Natural killer cell (primary cell): ENCODE results near the gene GABRE. TPM values are rescaled to one million over a fixed set of nuclear protein-coding genes. Genes with fewer than 3 reads are reported as not detected.

Experiments
- ATAC-seq, 3 donors: fragments of 150-1000 bp in 2 of 3; fragments of 200-7000 bp in 1 of 3; cut with Tn5 transposase; 1 replicate in 1 of 3; 2 replicates in 2 of 3; pipeline ENCODE4 v1.10.0; 2021; ENCODE audit warnings: mild to moderate bottlenecking in 2 of 3, moderate library complexity in 2 of 3
- DNase-seq, 2 donors: peaks; one replicate each; pipeline versions ENCODE4 v3.0.0 to v3.0.0-alpha.2; 2013 to 2021; ENCODE audit warnings: mixed read lengths in 1 of 2
- H3K27ac ChIP-seq: one replicate; pipeline ENCODE4 v1.5.1; 2013; ENCODE audit warnings: mild to moderate bottlenecking, low read length
- H3K27me3 ChIP-seq: one replicate; pipeline ENCODE4 v1.6.1; 2013; ENCODE audit warnings: low read length; ENCODE audit not compliant: control insufficient read depth, insufficient read depth
- H3K36me3 ChIP-seq: one replicate; pipeline ENCODE4 v1.6.1; 2013; ENCODE audit warnings: low read length; ENCODE audit not compliant: control insufficient read depth, insufficient read depth
- H3K4me1 ChIP-seq: one replicate; pipeline ENCODE4 v1.6.1; 2013; ENCODE audit warnings: low read length; ENCODE audit not compliant: control insufficient read depth, insufficient read depth
- H3K4me3 ChIP-seq: one replicate; pipeline ENCODE4 v1.5.1; 2013; ENCODE audit warnings: low read length
- H3K9me3 ChIP-seq: one replicate; pipeline ENCODE4 v1.6.1; 2013; ENCODE audit warnings: low read length; ENCODE audit not compliant: control insufficient read depth, insufficient read depth
- H3K27ac Mint-ChIP-seq, 2 donors: one replicate each; pipeline ENCODE4 v1.8.0; 2022; ENCODE audit warnings: mild to moderate bottlenecking in 2 of 2, mixed read lengths in 2 of 2, moderate library complexity in 1 of 2
- H3K27me3 Mint-ChIP-seq, 2 donors: one replicate each; pipeline ENCODE4 v1.8.0; 2022; ENCODE audit warnings: low read depth in 2 of 2, mixed read lengths in 2 of 2
- H3K36me3 Mint-ChIP-seq: one replicate; pipeline ENCODE4 v1.8.0; 2022; ENCODE audit warnings: mixed read lengths
- H3K4me1 Mint-ChIP-seq, 2 donors: one replicate each; pipeline ENCODE4 v1.8.0; 2022; ENCODE audit warnings: mixed read lengths in 2 of 2
- H3K4me3 Mint-ChIP-seq: one replicate; pipeline ENCODE4 v1.8.0; 2022; ENCODE audit warnings: mild to moderate bottlenecking, moderate library complexity, mixed read lengths
- H3K9me3 Mint-ChIP-seq, 2 donors: one replicate each; pipeline ENCODE4 v1.8.0; 2022; ENCODE audit warnings: mixed read lengths in 2 of 2
- WGBS: methylation state at CpG from one replicate; pipeline ENCODE4 v1.1.7; 2013; ENCODE audit warnings: missing lambda C conversion rate; ENCODE audit not compliant: insufficient coverage; 5-methylcytosine and 5-hydroxymethylcytosine counted together
- intact Hi-C: fragments of 100-400 bp; cut with micrococcal nuclease; formaldehyde crosslinking; loops from one replicate; pipeline ENCODE4 v1.14.2; 2022
- total RNA-seq, 4 donors: library from RNA; stranded (reverse); fragments of 120-200 nt in 1 of 4; gene quantifications; one replicate each; pipeline versions ENCODE4 v1.2.3 to v1.2.4, GENCODE V29; 2013 to 2022
- TF ChIP-seq, protein P1 (sequence below): fragments of 200-600 bp; IDR thresholded peaks from one replicate; pipeline ENCODE4 v1.8.0; 2022; ENCODE audit warnings: antibody characterized with exemption

The GABRE gene
- total RNA-seq, 3 donors from 2014 or later (not counting 1 experiment from before 2014, with no cell fraction given): not detected

DNA sequence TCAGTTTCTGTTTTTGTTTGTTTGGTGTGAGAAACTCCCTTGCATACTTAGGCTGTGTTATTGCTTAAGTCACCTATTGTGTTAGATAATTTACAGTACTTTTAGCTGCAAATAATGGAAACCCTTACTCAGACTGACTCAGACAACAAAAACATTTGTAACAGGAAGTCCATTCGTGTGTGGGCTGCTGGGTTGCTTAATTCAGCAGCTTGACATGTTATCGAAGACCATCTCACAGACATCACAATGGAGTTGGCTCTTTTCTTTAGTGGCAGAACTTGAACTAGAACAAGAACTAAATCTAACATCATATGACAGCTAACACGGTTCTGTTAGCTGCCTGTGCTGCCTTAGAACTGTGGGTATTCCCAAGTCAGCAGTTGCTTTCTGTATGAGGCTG, 9.9 kb upstream of the GABRE start:
- H3K4me1 Mint-ChIP-seq: no peaks in the 10 kb centered on the region
- Histone ChIP-seq H3K27ac (no peak overlapping the region), H3K27me3 (no peaks in the 10 kb centered on the region), H3K4me3 (no peak overlapping the region), H3K9me3 (no peaks in the 10 kb centered on the region), H3K4me1 (no peaks in the 10 kb centered on the region), H3K36me3 (no peaks in the 10 kb centered on the region)
- H3K36me3 Mint-ChIP-seq: no peaks in the 10 kb centered on the region
- ATAC-seq: no peak
- no peak overlapping the region for H3K27ac Mint-ChIP-seq
- TF ChIP-seq, protein P1, sequence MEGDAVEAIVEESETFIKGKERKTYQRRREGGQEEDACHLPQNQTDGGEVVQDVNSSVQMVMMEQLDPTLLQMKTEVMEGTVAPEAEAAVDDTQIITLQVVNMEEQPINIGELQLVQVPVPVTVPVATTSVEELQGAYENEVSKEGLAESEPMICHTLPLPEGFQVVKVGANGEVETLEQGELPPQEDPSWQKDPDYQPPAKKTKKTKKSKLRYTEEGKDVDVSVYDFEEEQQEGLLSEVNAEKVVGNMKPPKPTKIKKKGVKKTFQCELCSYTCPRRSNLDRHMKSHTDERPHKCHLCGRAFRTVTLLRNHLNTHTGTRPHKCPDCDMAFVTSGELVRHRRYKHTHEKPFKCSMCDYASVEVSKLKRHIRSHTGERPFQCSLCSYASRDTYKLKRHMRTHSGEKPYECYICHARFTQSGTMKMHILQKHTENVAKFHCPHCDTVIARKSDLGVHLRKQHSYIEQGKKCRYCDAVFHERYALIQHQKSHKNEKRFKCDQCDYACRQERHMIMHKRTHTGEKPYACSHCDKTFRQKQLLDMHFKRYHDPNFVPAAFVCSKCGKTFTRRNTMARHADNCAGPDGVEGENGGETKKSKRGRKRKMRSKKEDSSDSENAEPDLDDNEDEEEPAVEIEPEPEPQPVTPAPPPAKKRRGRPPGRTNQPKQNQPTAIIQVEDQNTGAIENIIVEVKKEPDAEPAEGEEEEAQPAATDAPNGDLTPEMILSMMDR: no peak
- no peak overlapping the region for H3K4me3 Mint-ChIP-seq
- intact Hi-C loops: no loop called here
- WGBS: 29% methylated on average over 2 of the region's 3 CpGs
- no peak for DNase-seq
- no peaks in the 10 kb centered on the region for H3K27me3 Mint-ChIP-seq
- H3K9me3 Mint-ChIP-seq: peaks cover 0 to 6% of the 10 kb centered on the region in 2 donors

GRCh38 chrX:151983186-151983585, 8.7 kb upstream of the GABRE start:
- ATAC-seq (no peak), DNase-seq (no peak)
- H3K27me3 Mint-ChIP-seq: no peaks in the 10 kb centered on the region
- no peak overlapping the region for H3K27ac ChIP-seq
- no peak overlapping the region for H3K4me3 Mint-ChIP-seq
- H3K27me3 ChIP-seq: no peaks in the 10 kb centered on the region
- H3K4me1 ChIP-seq: no peaks in the 10 kb centered on the region
- intact Hi-C loops: no loop called here
- TF ChIP-seq, protein P1: no peak
- no peaks in the 10 kb centered on the region for H3K36me3 Mint-ChIP-seq
- no peak overlapping the region for H3K4me3 ChIP-seq
- no peaks in the 10 kb centered on the region for H3K36me3 ChIP-seq
- no peaks in the 10 kb centered on the region for H3K9me3 ChIP-seq
- H3K27ac Mint-ChIP-seq: no peak overlapping the region
- peaks cover 0 to 6% of the 10 kb centered on the region in 2 donors for H3K9me3 Mint-ChIP-seq
- H3K4me1 Mint-ChIP-seq: no peaks in the 10 kb centered on the region

DNA sequence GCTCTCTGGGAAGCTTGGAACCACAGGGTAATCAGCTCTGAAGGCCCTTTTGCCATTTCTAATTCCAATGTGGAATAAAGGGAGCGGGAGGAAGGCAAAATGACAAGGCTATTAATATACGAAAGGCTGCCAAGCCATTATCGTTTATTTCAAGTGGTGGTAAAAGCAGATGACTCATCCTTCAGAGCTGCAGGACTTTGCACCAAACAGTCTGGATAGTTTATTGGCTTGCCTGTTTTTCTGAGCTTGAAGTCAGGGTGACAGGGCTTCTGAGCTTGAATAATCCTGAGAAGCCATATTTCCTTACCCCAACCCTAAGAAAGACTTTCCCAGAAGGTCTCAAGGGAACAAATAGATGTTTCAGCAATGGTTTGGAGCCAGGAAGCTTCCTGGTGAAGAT, 7.7 kb upstream of the GABRE start:
- Histone ChIP-seq H3K4me1 (no peaks in the 10 kb centered on the region), H3K27ac (no peak overlapping the region), H3K4me3 (no peak overlapping the region), H3K9me3 (no peaks in the 10 kb centered on the region), H3K36me3 (no peaks in the 10 kb centered on the region), H3K27me3 (no peaks in the 10 kb centered on the region)
- no peak overlapping the region for H3K27ac Mint-ChIP-seq
- 76% methylated on average over 3 of the region's 3 CpGs for WGBS
- intact Hi-C loops: no loop called here
- TF ChIP-seq, protein P1: no peak
- no peak overlapping the region for H3K4me3 Mint-ChIP-seq
- ATAC-seq (no peak), DNase-seq (no peak)
- peaks cover 0 to 5% of the 10 kb centered on the region in 2 donors for H3K9me3 Mint-ChIP-seq
- H3K36me3 Mint-ChIP-seq: no peaks in the 10 kb centered on the region
- peaks cover 0 to 2% of the 10 kb centered on the region in 2 donors for H3K27me3 Mint-ChIP-seq
- no peaks in the 10 kb centered on the region for H3K4me1 Mint-ChIP-seq

DNA sequence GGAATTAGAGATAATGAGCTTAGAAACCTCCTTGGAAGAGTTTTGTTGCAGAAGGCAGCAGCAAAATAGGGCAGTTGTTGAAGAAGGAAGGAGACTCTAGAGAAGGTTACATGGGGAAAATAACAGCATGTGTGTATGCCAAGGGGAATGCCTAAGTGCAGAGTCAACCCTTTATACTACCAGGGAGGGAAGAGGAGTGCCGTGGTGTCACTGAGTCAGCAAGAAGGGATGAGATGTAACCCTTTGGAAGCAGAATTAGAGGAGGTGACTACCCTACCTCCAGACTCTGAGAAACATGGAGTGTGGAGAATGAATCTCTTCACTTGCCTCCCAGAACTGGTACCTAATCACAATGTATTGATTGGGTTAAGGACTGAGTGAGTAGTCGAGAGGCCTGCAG, 6.7 kb upstream of the GABRE start:
- WGBS: 83% methylated on average over 1 of the region's 2 CpGs
- Histone ChIP-seq H3K4me1 (no peaks in the 10 kb centered on the region), H3K9me3 (no peaks in the 10 kb centered on the region), H3K36me3 (no peaks in the 10 kb centered on the region), H3K27me3 (no peaks in the 10 kb centered on the region), H3K27ac (no peak overlapping the region), H3K4me3 (no peak overlapping the region)
- no peaks in the 10 kb centered on the region for H3K4me1 Mint-ChIP-seq
- H3K27ac Mint-ChIP-seq: no peak overlapping the region
- intact Hi-C loops: no loop called here
- DNase-seq (no peak), ATAC-seq (no peak)
- H3K36me3 Mint-ChIP-seq: no peaks in the 10 kb centered on the region
- TF ChIP-seq, protein P1: no peak
- H3K4me3 Mint-ChIP-seq: no peak overlapping the region
- H3K27me3 Mint-ChIP-seq: peaks cover 0 to 6% of the 10 kb centered on the region in 2 donors
- peaks cover 0 to 4% of the 10 kb centered on the region in 2 donors for H3K9me3 Mint-ChIP-seq
